PC-3 (cell line): ENCODE results near the gene UBAP1L. TPM values are rescaled to one million over a fixed set of nuclear protein-coding genes. Genes with fewer than 3 reads are reported as not detected.

Experiments
- ATAC-seq: fragments of 200-7000 bp; cut with Tn5 transposase; 2 replicates; pipeline ENCODE4 v1.9.1; 2020; ENCODE audit warnings: mild to moderate bottlenecking, moderate library complexity
- BruUV-seq: library from RNA; stranded (reverse); fragments of 400-500 nt; replicated peaks from 2 replicates; lab custom pipeline; 2021; lab: Mats Ljungman, UMichigan
- CTCF ChIA-PET: fragments of 300-600 bp; sonication (Branson Sonifier 250); formaldehyde crosslinking; loops from one replicate; lab custom pipeline; 2022; ENCODE audit warnings: antibody characterized with exemption; lab: Charles Lee
- POLR2A ChIA-PET: fragments of 300-600 bp; sonication (Branson Sonifier 250); formaldehyde crosslinking; loops from one replicate; lab custom pipeline; 2022; ENCODE audit warnings: antibody characterized with exemption; ENCODE audit not compliant: unreplicated experiment; lab: Charles Lee
- DNase-seq: peaks from one replicate; pipeline ENCODE4 v3.0.0-alpha.2; 2015
- H2AFZ ChIP-seq: fragments of 300-600 bp; sonication (generic); 2 replicates; pipeline ENCODE4 v1.6.0; 2016; ENCODE audit warnings: antibody characterized with exemption, low read length
- H3F3A ChIP-seq: fragments of 300-600 bp; sonication (generic); one replicate; pipeline ENCODE4 v1.6.0; 2017; ENCODE audit warnings: antibody characterized with exemption, low read length, control low read depth, mild to moderate bottlenecking; ENCODE audit not compliant: unreplicated experiment
- H3K27ac ChIP-seq: fragments of 300-600 bp; sonication (generic); 2 replicates; pipeline ENCODE4 v1.5.1; 2016; ENCODE audit warnings: mild to moderate bottlenecking, low read length
- H3K27me3 ChIP-seq: fragments of 300-600 bp; sonication (generic); 2 replicates; pipeline ENCODE4 v1.6.1; 2016; ENCODE audit warnings: low read length, mixed read lengths
- H3K36me3 ChIP-seq: fragments of 300-600 bp; sonication (generic); 2 replicates; pipeline ENCODE4 v1.6.1; 2016; ENCODE audit warnings: low read depth, mixed run types, low read length, mixed read lengths
- H3K4me1 ChIP-seq: fragments of 300-600 bp; sonication (generic); 2 replicates; pipeline ENCODE4 v1.5.1; 2016; ENCODE audit warnings: low read length; ENCODE audit not compliant: insufficient read depth
- H3K4me2 ChIP-seq: fragments of 300-600 bp; sonication (generic); 2 replicates; pipeline ENCODE4 v1.6.0; 2016; ENCODE audit warnings: low read length
- H3K4me3 ChIP-seq: fragments of 300-600 bp; sonication (generic); 2 replicates; pipeline ENCODE4 v1.5.1; 2016; ENCODE audit warnings: mild to moderate bottlenecking, low read length, mixed read lengths
- H3K79me2 ChIP-seq: fragments of 300-600 bp; sonication (generic); 2 replicates; pipeline ENCODE4 v1.6.1; 2017; ENCODE audit warnings: low read length, mixed read lengths
- H3K9ac ChIP-seq: fragments of 300-600 bp; sonication (generic); 2 replicates; pipeline ENCODE4 v1.6.0; 2016; ENCODE audit warnings: mild to moderate bottlenecking, low read length
- H3K9me2 ChIP-seq: fragments of 300-600 bp; sonication (generic); replicated peaks from 2 replicates; pipeline ENCODE4 v1.6.1; 2016; ENCODE audit warnings: mixed run types, low read length, mixed read lengths
- H3K9me3 ChIP-seq: fragments of 300-600 bp; sonication (generic); 2 replicates; pipeline ENCODE4 v1.6.1; 2016; ENCODE audit warnings: low read length, mixed read lengths
- H4K20me1 ChIP-seq: fragments of 300-600 bp; sonication (generic); 2 replicates; pipeline ENCODE4 v1.6.1; 2016; ENCODE audit warnings: low read length, mixed read lengths
- EZH2 ChIP-seq: fragments of 300-600 bp; sonication (generic); IDR thresholded peaks from one replicate; pipeline ENCODE4 v1.6.1; 2017; ENCODE audit warnings: antibody characterized with exemption, mild to moderate bottlenecking, low read length; ENCODE audit not compliant: unreplicated experiment
- EZH2phosphoT487 ChIP-seq: fragments of 300-600 bp; sonication (generic); IDR thresholded peaks from 2 replicates; pipeline ENCODE4 v1.6.1; 2018; ENCODE audit warnings: mild to moderate bottlenecking, antibody characterized with exemption, low read length, borderline replicate concordance
- intact Hi-C: fragments of 100-400 bp; cut with micrococcal nuclease; formaldehyde crosslinking; loops from 2 replicates; pipeline ENCODE4 v1.9.0; 2023
- total RNA-seq: library from RNA; depleted of rRNA; stranded (reverse); fragments of >200 nt; gene quantifications from 2 replicates; pipeline ENCODE4 v1.2.3, GENCODE V29; 2014
- TF ChIP-seq, protein P1 (sequence below): fragments of 300-600 bp; sonication (generic); conservative IDR thresholded peaks from 2 replicates; pipeline ENCODE4 v1.5.1; 2017; ENCODE audit warnings: antibody characterized with exemption, low read depth, mild to moderate bottlenecking, low read length

The UBAP1L gene
- total RNA-seq, 1 experiment from 2014 or later: 3.4 TPM

DNA sequence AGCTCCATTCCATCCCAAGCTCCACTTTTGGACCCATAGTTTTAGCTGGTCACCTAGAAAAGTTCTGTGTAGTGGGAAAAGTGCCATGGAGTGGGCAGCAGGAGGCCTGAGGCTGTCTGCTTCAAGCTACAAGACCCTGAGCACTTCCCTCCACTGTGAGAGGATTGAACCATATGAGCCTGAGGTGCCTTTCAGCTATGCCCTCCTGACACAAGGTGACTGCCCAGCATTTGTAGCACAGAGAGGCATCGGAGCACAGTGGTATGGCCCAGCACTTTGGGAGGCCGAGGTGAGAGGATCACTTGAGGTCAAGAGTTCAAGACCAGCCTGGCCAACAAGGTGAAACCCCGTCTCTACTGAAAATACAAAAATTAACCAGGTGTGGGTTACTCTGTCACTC is 42.4 kb downstream of the UBAP1L start:
- H4K20me1 ChIP-seq: no peaks in the 10 kb centered on the region
- no peaks in the 10 kb centered on the region for H3K36me3 ChIP-seq
- ChIA-PET CTCF (no interaction called here), POLR2A (no interaction called here)
- intact Hi-C loops: no loop called here
- H3K4me2 ChIP-seq: no peak overlapping the region
- H3K9me3 ChIP-seq: no peaks in the 10 kb centered on the region
- H3K27me3 ChIP-seq: no peaks in the 10 kb centered on the region
- no peak for TF ChIP-seq EZH2phosphoT487
- TF ChIP-seq, protein P1, sequence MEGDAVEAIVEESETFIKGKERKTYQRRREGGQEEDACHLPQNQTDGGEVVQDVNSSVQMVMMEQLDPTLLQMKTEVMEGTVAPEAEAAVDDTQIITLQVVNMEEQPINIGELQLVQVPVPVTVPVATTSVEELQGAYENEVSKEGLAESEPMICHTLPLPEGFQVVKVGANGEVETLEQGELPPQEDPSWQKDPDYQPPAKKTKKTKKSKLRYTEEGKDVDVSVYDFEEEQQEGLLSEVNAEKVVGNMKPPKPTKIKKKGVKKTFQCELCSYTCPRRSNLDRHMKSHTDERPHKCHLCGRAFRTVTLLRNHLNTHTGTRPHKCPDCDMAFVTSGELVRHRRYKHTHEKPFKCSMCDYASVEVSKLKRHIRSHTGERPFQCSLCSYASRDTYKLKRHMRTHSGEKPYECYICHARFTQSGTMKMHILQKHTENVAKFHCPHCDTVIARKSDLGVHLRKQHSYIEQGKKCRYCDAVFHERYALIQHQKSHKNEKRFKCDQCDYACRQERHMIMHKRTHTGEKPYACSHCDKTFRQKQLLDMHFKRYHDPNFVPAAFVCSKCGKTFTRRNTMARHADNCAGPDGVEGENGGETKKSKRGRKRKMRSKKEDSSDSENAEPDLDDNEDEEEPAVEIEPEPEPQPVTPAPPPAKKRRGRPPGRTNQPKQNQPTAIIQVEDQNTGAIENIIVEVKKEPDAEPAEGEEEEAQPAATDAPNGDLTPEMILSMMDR: no peak
- no peak for TF ChIP-seq EZH2
- no peak for ATAC-seq
- H2AFZ ChIP-seq: no peak overlapping the region
- no peaks in the 10 kb centered on the region for H3K79me2 ChIP-seq
- no TSS peak for BruUV-seq
- H3F3A ChIP-seq: no peaks in the 10 kb centered on the region
- no peaks in the 10 kb centered on the region for H3K4me1 ChIP-seq
- no peaks in the 10 kb centered on the region for H3K9me2 ChIP-seq
- H3K9ac ChIP-seq: no peak overlapping the region
- no peak overlapping the region for H3K27ac ChIP-seq
- no peak overlapping the region for H3K4me3 ChIP-seq
- no peak for DNase-seq

DNA sequence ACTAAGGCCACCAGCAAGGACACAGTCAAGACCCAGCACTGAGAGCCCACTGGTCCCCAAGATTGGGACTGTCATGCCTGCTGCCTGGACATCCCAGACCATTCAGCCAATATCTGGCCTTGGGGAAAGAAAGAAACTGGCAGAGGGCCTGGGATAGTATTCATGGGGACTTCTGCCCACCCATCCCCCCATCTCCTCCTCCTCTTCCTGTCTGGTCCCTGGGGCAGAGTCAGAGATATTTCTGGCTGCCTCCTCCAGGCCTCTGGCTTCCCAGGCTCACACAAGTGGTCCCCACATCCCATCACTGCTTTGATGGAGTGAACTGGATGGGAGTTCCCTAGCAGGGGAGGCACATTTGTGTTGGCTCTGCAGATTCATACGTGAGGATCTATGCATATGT is 43.0 kb downstream of the UBAP1L start:
- TF ChIP-seq EZH2phosphoT487 (no peak), EZH2 (no peak)
- TF ChIP-seq, protein P1: no peak
- no TSS peak for BruUV-seq

DNA sequence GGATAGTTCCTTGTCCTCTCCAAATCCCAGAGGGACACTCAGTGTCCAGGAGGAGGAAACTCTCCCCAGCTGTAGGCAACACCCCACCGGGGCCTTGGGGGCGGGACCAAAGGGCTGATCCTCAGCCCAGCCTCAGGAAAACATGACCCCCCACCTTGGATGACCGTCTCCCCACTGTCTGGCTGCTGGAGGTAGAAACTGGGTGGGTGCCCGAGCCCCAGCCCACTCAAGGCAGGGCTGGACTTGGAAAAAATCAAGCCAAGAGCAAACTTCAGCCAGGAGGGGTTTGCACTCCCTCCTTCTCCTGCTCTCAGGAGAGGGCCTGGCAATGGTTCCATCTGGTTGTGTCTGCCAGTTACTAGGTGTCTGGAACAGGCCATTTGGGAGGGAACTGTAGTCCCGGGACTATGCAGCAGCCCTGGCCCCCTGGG is 43.6 kb downstream of the UBAP1L start:
- Histone ChIP-seq H3K9me2 (no peaks in the 10 kb centered on the region), H3K4me3 (no peak overlapping the region), H3F3A (no peaks in the 10 kb centered on the region), H3K27ac (no peak overlapping the region), H3K4me1 (no peaks in the 10 kb centered on the region), H3K9ac (no peak overlapping the region), H2AFZ (no peak overlapping the region), H3K27me3 (no peaks in the 10 kb centered on the region), H3K36me3 (no peaks in the 10 kb centered on the region), H3K9me3 (no peaks in the 10 kb centered on the region), H3K4me2 (no peak overlapping the region), H4K20me1 (no peaks in the 10 kb centered on the region), H3K79me2 (no peaks in the 10 kb centered on the region)
- intact Hi-C loops: no loop called here
- no TSS peak for BruUV-seq
- CTCF ChIA-PET: no interaction called here
- no peak for ATAC-seq
- TF ChIP-seq, protein P1: no peak
- no peak for TF ChIP-seq EZH2phosphoT487
- no peak for TF ChIP-seq EZH2
- POLR2A ChIA-PET: no interaction called here
- DNase-seq: no peak

More for the DNA sequence above, 43.0 kb downstream of the UBAP1L start:
- H3K9me2 ChIP-seq: no peaks in the 10 kb centered on the region
- no peaks in the 10 kb centered on the region for H4K20me1 ChIP-seq
- H3K4me2 ChIP-seq: no peak overlapping the region
- POLR2A ChIA-PET: no interaction called here
- no peaks in the 10 kb centered on the region for H3K4me1 ChIP-seq
- DNase-seq: no peak
- H3F3A ChIP-seq: no peaks in the 10 kb centered on the region
- no peak overlapping the region for H2AFZ ChIP-seq
- H3K9me3 ChIP-seq: no peaks in the 10 kb centered on the region
- H3K79me2 ChIP-seq: no peaks in the 10 kb centered on the region
- H3K27ac ChIP-seq: no peak overlapping the region
- no peak for ATAC-seq
- H3K4me3 ChIP-seq: no peak overlapping the region
- no peaks in the 10 kb centered on the region for H3K27me3 ChIP-seq
- no peak overlapping the region for H3K9ac ChIP-seq
- intact Hi-C loops: no loop called here
- H3K36me3 ChIP-seq: no peaks in the 10 kb centered on the region
- CTCF ChIA-PET: no interaction called here
